ENCODE measurements around the gene UBE4B. TPM values are rescaled to one million over a fixed set of nuclear protein-coding genes. Genes with fewer than 3 reads are reported as not detected.

The UBE4B gene
- total RNA-seq, 1 experiment from 2014 or later = 28.1 TPM

DNA sequence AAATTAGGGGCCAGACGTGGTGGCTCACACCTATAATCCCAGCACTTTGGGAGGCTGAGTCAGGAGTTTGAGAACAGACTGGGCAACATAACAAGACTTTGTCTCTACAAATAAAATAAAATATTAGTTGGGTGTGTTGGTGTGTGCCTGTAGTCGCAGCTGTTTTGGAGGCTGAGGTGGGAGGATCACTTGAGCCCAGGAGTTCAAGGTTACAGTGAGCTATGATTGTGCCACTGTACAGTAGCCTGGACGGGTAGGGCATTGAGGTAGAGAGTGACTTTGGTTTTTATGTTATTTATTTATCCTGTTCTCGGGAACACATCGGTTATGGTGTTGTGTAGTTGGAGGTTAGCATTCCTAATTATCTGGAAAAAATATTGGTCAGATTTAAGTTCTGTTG, 197.1 kb downstream of the UBE4B start:
- Mint-ChIP-seq H3K9me3 (ENCODE audit: low read depth, unreplicated experiment) (no peaks in the 10 kb centered on the region), H3K36me3 (ENCODE audit: insufficient read depth, unreplicated experiment) (no peaks in the 10 kb centered on the region), H3K4me3 (ENCODE audit: low read depth, unreplicated experiment) (no peak overlapping the region), H3K4me1 (ENCODE audit: low read depth, unreplicated experiment) (peaks cover 9% of the 10 kb centered on the region), H3K27me3 (ENCODE audit: unreplicated experiment) (no peaks in the 10 kb centered on the region), H3K27ac (ENCODE audit: unreplicated experiment) (no peak overlapping the region)
- CTCF ChIA-PET = no interaction called here
- no TSS peak for BruUV-seq (replicated peaks)
- TF ChIP-seq, protein P1, sequence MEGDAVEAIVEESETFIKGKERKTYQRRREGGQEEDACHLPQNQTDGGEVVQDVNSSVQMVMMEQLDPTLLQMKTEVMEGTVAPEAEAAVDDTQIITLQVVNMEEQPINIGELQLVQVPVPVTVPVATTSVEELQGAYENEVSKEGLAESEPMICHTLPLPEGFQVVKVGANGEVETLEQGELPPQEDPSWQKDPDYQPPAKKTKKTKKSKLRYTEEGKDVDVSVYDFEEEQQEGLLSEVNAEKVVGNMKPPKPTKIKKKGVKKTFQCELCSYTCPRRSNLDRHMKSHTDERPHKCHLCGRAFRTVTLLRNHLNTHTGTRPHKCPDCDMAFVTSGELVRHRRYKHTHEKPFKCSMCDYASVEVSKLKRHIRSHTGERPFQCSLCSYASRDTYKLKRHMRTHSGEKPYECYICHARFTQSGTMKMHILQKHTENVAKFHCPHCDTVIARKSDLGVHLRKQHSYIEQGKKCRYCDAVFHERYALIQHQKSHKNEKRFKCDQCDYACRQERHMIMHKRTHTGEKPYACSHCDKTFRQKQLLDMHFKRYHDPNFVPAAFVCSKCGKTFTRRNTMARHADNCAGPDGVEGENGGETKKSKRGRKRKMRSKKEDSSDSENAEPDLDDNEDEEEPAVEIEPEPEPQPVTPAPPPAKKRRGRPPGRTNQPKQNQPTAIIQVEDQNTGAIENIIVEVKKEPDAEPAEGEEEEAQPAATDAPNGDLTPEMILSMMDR (IDR thresholded peaks at IDR 0.05; ENCODE audit: unreplicated experiment) = no peak
- DNase-seq = no peak
- intact Hi-C loops (cut with micrococcal nuclease; ENCODE audit: unreplicated experiment) = no loop called here

Small RNA genes within 50 kb of the gene (microRNA-seq; reads per million reads assigned to microRNA genes)
- gene MIR1273D = not detected

Other genes starting within 250 kb of the UBE4B start
- 93.2 and 99.3 TPM in 2 replicates for gene CLSTN1, start 209.0 kb upstream of the UBE4B start, total RNA-seq (2022)
- 11.8 and 18.1 TPM in 2 replicates for gene CTNNBIP1, start 122.7 kb upstream of the UBE4B start, total RNA-seq (2022)
- gene LZIC, start 89.6 kb upstream of the UBE4B start, total RNA-seq (2022) = 19.8 and 22.6 TPM in 2 replicates
- 5.3 and 5.7 TPM in 2 replicates for gene NMNAT1, start 89.5 kb upstream of the UBE4B start, total RNA-seq (2022)
- gene RBP7, start 35.7 kb upstream of the UBE4B start, total RNA-seq (2022) = 0.83 TPM in 1 of 2 replicates, not detected in the other
- gene KIF1B, start 177.6 kb downstream of the UBE4B start, total RNA-seq (2022) = 17.1 and 17.8 TPM in 2 replicates

Data from Calu3 (cell line).